ENCODE measurements around the gene AKR1E2.

Gene AKR1E2

DNA sequence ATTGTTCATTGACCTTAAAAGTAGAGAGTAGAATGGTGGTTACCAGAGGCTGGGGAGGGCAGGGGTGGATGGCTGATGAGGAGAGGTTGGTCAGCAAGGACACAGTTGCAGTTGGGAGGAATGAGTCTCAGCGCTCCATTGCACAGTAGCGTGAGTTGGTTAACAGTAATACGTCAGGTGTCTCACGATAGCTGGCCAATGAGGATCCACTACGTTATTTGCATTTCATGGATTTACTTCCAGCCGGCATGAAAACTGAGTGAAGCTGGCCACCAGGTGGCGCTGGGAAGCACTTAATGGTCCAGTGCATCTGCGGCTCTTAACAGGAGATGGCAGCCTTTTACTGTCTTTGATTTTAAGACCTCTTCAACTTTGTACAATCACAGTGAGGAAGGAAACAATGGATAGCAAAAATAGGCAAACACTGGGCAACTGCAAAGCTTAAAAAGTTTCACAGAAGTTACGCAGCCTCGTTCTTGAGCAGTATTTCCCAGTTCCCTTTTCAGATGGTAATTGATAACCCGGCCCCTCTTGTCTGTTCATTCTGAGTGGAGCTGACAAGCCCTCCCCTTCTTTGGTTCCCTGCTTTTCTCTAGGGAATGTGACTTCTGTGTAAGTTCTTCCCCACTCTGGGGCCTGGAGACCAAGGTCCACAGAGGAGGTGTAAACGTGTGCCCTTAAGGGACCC, 23.7 kb downstream of the AKR1E2 start:
- TF ChIP-seq, protein P1, sequence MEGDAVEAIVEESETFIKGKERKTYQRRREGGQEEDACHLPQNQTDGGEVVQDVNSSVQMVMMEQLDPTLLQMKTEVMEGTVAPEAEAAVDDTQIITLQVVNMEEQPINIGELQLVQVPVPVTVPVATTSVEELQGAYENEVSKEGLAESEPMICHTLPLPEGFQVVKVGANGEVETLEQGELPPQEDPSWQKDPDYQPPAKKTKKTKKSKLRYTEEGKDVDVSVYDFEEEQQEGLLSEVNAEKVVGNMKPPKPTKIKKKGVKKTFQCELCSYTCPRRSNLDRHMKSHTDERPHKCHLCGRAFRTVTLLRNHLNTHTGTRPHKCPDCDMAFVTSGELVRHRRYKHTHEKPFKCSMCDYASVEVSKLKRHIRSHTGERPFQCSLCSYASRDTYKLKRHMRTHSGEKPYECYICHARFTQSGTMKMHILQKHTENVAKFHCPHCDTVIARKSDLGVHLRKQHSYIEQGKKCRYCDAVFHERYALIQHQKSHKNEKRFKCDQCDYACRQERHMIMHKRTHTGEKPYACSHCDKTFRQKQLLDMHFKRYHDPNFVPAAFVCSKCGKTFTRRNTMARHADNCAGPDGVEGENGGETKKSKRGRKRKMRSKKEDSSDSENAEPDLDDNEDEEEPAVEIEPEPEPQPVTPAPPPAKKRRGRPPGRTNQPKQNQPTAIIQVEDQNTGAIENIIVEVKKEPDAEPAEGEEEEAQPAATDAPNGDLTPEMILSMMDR (IDR thresholded peaks at IDR 0.05; ENCODE audit: low read depth, low read length) = peak; percentile 96
- H3K4me3 ChIP-seq (ENCODE audit: low read depth, low read length) = no peak overlapping the region

DNA sequence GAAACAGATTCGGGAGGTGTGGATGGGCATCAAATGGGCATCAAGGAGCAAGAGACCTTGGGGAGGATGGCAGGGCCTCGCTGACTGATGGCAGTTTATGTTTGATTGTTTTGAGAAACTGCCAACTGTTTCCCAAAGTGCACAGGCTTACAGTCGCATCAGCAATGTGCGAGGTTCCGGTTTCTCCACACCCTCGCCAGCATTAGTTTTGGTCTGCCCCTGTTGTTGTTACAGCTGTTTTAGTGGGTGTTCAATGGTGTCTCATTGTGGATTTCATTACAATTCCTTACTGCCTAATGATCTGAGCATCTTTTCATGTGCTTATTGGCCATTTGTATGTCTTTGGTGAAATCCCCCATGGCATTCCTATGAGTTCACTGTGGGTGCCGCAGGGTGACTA, 24.4 kb downstream of the AKR1E2 start:
- H3K4me3 ChIP-seq (ENCODE audit: low read depth, low read length) = no peak overlapping the region

DNA sequence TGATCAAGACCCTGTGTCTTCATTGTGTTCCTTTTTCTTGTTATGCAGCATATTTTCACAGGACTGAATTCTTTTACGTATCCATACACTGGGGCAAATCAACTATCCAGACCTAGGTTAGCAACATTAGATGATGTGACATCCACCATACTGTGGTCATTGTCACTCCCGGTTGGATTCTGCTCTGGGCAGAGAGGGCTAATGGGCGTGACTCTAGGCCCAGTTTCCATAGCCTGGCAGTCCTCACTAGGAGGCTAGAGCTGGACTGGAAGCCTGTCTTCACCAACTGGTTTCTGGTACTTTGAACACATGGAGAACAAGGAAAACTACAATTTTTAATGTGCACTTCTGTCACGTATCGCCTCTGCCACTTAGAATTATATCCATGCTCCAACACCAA, 25.2 kb downstream of the AKR1E2 start:
- TF ChIP-seq, protein P1 (IDR thresholded peaks at IDR 0.05; ENCODE audit: low read depth, low read length) = no peak
- H3K4me3 ChIP-seq (ENCODE audit: low read depth, low read length) = no peak overlapping the region

More for the DNA sequence above, 24.4 kb downstream of the AKR1E2 start:
- TF ChIP-seq, protein P1 (IDR thresholded peaks at IDR 0.05; ENCODE audit: low read depth, low read length) = no peak

DNA sequence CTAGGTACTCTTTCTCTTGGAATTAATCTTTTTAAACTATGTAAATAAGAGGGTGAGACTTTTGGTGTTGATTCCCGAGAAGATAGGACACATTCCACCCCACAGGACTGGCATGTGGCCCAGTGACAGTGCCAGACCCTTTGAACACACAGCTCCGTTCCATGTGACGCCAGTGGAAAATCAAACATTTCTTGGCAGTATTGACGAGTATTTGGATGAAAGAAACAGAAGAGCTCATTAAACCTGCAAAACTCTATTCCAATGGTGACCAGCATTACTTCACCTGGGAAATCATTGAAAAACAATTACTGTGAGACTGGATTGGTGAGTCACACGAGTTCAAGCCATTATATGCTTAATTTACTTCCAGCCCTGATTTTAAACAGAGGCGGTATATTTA, 25.8 kb downstream of the AKR1E2 start:
- H3K4me3 ChIP-seq (ENCODE audit: low read depth, low read length) = no peak overlapping the region
- TF ChIP-seq, protein P1 (IDR thresholded peaks at IDR 0.05; ENCODE audit: low read depth, low read length) = no peak

DNA sequence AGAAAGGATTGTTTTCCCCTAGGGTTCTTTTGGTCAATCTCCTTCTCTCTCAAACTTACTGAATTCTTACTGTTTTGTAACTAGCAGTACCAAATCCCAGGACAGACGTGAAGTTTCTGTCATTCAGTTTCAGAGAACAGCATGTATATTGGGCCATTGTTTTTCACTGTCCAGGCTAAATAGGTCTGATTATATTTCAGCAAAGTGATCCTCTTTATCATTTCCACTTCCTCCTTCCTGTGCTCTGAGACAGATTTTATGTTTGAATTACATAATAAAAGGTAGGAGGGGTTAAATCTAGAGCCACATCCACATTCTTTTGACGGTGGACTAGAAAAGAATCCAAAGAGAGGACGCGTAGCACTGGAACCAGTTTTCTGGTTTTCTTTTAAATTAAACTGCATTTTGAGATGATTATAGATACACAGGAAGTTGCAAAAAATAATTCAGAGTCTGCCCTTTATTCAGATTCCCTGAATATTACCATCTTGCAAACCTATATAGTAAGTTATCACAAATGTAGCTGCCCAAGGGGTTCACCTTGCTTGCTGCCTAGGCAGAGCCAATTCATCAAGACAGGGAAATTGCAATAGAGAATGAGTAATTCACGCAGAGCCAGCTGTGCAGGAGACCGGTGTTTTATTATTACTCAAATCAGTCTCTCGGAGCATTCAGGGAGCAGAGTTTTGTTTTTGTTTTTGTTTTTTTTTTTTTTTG, 40.1 kb downstream of the AKR1E2 start:
- H3K4me3 ChIP-seq (ENCODE audit: low read depth, low read length) = no peak overlapping the region
- TF ChIP-seq, protein P1 (IDR thresholded peaks at IDR 0.05; ENCODE audit: low read depth, low read length) = no peak

DNA sequence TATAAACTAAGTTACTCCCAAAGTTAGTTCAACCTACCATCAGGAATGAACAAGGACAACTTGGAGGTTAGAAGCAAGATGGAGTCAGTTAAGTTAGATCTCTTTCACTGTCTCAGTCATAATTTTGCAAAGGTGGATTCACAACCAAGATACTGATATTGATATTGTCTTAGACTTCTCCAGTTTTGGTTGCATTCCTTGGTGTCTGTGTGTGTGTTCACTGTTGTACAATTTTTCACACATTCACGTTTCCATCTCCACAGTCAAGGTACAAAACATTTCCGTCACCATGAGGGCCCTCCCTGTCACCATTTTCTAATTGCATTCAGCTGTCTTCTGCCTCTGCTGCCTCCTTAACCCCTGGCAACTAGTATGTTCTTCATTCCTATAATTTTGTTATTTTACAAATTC, 41.1 kb downstream of the AKR1E2 start:
- TF ChIP-seq, protein P1 (IDR thresholded peaks at IDR 0.05; ENCODE audit: low read depth, low read length) = no peak
- no peak overlapping the region for H3K4me3 ChIP-seq (ENCODE audit: low read depth, low read length)

Measured in WI38 (cell line).